Activated CD4-positive, alpha-beta T cell treated with anti-CD3 and anti-CD28 coated beads, Interleukin-2, amount 50 U/mL, for 1 hour (primary cell): Measurements from ENCODE around the gene POM121.
"Not testable (repeated sequence)": the region's sequence is repeated elsewhere in the genome, so short reads cannot be mapped to it uniquely, and the experiment has no call there.

Experiments used
- DNase-seq: peaks from one replicate; pipeline ENCODE4 v3.0.0-alpha.2; 2020

Gene POM121

GRCh38 chr7:72950432-72950831, 25.5 kb downstream of the POM121 start:
- DNase-seq: not testable (repeated sequence)

GRCh38 chr7:72953901-72954562, 29.1 kb downstream of the POM121 start:
- not testable (repeated sequence) for DNase-seq

GRCh38 chr7:72954563-72955198, 29.8 kb downstream of the POM121 start:
- not testable (repeated sequence) for DNase-seq

GRCh38 chr7:72960029-72960428, 35.1 kb downstream of the POM121 start:
- DNase-seq: not testable (repeated sequence)

- DNase-seq: not testable (repeated sequence)
Measured at GRCh38 chr7:72960626-72961345, 35.9 kb downstream of the POM121 start.

- not testable (repeated sequence) for DNase-seq
Measured at GRCh38 chr7:72961346-72961650, 36.4 kb downstream of the POM121 start.

GRCh38 chr7:72963056-72963455, 38.2 kb downstream of the POM121 start:
- not testable (repeated sequence) for DNase-seq

GRCh38 chr7:72965186-72965975, 40.5 kb downstream of the POM121 start:
- not testable (repeated sequence) for DNase-seq

GRCh38 chr7:72966892-72967291, 42.0 kb downstream of the POM121 start:
- DNase-seq: not testable (repeated sequence)

GRCh38 chr7:72968980-72969516, 44.2 kb downstream of the POM121 start, which contains the start of gene TRIM74:
TSS of gene TRIM74 (minus strand) at chr7:72969466. CDS start at chr7:72966157, 3,309 bp downstream.
- not testable (repeated sequence) for DNase-seq

GRCh38 chr7:72969688-72970087, 44.8 kb downstream of the POM121 start:
- DNase-seq: not testable (repeated sequence)

GRCh38 chr7:72971505-72971904, 46.6 kb downstream of the POM121 start:
- DNase-seq: not testable (repeated sequence)

- DNase-seq: not testable (repeated sequence)
Measured at GRCh38 chr7:72974781-72975180, 49.9 kb downstream of the POM121 start.

- not testable (repeated sequence) for DNase-seq
Measured at GRCh38 chr7:72975656-72976286, 50.9 kb downstream of the POM121 start.

GRCh38 chr7:72976434-72976833, 51.5 kb downstream of the POM121 start:
- not testable (repeated sequence) for DNase-seq

GRCh38 chr7:72980382-72980781, 55.5 kb downstream of the POM121 start:
- not testable (repeated sequence) for DNase-seq

- not testable (repeated sequence) for DNase-seq
Measured at GRCh38 chr7:72982084-72982483, 57.2 kb downstream of the POM121 start.

- not testable (repeated sequence) for DNase-seq
Measured at GRCh38 chr7:72990146-72990913, 65.4 kb downstream of the POM121 start.

- DNase-seq: not testable (repeated sequence)
Measured at GRCh38 chr7:72995484-72995883, 70.6 kb downstream of the POM121 start.

GRCh38 chr7:72997447-72997846, 72.6 kb downstream of the POM121 start:
- not testable (repeated sequence) for DNase-seq

- DNase-seq: not testable (repeated sequence)
Measured at GRCh38 chr7:72997887-72998468, 73.1 kb downstream of the POM121 start.
